Right renal pelvis (tissue), 4 donors: Measurements from ENCODE around the gene RPL37A. TPM values are rescaled to one million over a fixed set of nuclear protein-coding genes. Genes with fewer than 3 reads are reported as not detected.

Experiments
- DNase-seq, 4 donors: peaks; one replicate each; pipeline ENCODE4 v3.0.0-alpha.2; 2013; ENCODE audit warnings: low read depth in 4 of 4, low spot score in 3 of 4, missing footprints in 1 of 4
- polyA plus RNA-seq, 4 donors: library from polyadenylated mRNA; unstranded; fragments of 120-200 nt; gene quantifications; one replicate each; pipeline ENCODE4 v1.2.1, GENCODE V29; 2013; ENCODE audit not compliant: insufficient read length in 4 of 4

The RPL37A gene
- 1,000 to 10,000 TPM; 1,875 to 2,571 (median 2,124) TPM for polyA plus RNA-seq

DNA sequence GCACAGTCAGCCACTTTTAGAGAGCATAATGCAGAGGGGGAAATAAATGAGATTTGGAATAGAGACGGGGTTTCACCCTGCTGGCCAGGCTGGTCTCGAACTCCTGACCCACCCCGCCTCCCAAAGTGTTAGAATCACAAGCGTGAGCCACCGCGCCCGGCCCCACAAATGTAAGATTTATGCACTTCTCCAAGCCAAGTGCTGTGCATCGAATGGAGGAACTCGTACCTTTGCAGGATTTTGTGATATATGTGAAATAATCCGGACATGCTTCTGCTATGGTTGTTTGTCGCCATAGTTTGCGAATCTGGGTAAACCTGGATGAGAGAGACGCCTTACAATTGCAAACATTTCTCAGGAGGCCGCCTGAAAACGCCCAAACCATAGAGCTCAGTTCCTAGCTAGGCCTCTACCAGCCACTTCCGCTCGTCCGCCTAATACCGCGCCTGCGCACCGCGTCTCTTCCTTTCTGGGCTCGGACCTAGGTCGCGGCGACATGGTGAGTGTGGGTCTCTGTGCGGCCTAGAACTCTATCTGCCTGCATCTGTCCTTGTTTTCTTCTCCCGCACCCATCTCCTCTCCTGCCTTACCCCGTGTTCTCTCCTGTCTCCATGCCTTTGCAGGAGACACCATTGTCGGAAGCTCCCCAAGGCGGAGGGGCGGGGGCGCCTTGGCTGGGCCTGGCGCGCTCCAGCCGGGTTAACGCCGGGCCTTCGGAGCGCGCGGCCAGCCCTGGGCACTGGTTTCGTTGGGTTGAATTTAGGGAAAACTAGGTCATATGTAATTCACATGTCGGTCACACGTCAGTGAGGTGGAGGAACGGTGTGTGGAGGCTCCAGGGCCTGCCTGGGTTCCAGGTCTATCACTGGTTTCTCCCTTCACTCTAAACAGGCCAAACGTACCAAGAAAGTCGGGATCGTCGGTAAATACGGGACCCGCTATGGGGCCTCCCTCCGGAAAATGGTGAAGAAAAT, at the start of gene RPL37A:
TSS of gene RPL37A (plus strand) at position 466 of the 974 bp plus-strand sequence. CDS start at position 497, 31 bp downstream.
- peak; percentile 92 to 95 (median 93) for DNase-seq

GRCh38 chr2:216450346-216450745, 48.3 kb upstream of the RPL37A start:
- DNase-seq, result no peak

DNA sequence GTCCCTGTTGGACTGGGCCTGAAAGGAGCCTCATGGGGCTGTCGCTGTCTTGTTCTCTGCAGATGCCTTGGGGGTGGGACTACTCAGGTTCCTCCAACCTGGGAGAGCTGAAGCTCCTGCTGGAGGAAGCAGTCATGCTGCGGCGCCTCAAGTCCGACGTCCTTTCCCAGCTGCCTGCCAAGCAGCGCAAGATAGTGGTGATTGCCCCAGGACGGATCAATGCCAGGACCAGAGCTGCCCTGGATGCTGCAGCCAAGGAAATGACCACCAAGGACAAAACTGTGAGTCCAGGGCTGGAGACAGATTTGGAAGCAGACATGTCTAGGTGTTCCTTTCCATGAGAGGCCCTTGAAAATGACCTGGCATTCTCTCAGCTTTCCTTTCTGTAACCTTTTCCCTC, 47.9 kb upstream of the RPL37A start:
- DNase-seq, result no peak

DNA sequence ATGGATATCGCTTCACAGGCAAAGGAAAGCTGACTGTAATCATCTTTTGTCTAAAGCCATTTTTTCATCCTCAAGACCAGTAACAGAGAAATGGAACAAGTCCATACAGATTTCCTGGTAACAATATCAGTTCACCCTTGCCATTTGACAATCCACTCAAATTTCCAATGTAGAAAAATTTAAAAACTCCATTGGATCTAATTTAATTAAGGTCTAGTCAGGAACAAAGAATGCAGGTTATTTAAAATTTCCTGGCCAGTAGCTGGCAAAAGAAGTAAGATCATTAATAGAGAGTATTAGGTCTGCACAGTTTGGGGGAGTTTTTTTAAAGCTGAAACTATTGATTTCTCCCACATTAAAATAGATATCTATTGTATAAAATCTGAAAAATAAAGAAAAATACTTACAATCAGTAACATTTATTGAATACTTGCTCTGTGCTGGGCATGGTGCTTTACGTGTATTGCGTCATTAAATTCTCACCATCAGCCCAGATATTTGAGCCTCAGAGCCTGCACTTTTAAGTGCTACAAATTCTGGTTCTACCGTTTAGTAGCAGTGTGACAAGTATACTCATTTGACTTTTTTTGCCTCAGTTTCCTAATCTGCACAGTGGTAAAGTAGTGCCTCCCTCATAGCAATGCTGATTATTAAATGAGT, 44.6 kb upstream of the RPL37A start:
- no peak for DNase-seq

- no peak for DNase-seq
Measured at GRCh38 chr2:216463148-216463547, 35.5 kb upstream of the RPL37A start.

DNA sequence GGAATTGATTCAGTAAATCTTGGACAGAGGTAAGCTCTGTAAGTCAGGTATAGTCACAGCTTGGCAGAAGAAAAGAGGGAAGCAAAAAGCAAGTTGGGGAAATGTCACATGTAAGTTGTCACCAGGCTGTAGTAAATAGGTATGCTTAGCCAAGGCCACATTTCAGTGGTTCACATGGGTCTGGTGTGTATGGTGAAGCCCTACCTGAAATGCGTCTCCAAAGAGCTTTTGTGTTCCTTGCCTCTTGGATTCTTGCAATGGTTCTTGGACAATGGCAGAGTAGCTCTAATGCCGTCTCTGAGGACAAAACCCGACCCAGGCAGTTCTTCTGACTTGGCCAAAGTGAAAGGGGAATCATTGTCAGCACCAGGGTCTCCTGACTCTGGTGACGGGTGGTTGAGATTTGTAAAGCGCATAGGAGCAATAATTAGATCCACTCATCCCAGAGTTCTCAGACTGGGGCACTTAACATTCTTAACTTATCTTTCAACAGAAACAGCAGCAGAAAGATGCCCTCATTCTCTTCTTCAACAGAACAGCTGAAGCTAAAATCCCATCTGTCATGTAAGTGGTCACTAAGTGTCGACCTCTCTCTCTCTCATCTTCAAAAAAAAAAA, 34.4 kb upstream of the RPL37A start:
- DNase-seq, result no peak

DNA sequence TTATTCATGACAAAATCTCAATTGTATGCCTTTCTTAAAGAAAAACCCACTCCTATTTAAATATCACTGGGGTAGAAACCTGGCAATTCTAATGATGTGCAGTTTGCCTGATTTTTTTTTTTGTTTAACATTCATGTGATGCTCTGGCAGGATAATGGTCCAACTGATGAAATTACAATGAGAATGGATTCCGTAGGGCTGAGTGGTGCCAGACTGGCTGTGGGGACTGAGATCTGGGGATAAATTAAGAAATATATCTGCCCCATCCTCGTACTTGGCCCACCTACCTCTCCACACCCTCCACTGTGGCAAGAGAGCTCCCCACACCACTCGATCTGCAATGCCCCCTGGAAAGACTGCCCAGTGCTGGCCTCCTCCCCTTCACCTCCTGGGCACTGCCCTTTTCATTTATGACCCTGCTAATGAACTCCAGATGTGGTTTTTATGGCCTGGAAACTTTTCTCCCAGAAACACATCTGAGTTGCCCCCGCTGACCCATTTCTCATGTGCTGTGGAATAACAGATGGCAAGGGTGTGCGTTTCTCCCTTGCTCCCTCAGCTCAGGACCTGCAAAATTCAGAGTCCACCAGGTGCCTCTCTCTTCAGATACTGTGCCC, 33.0 kb upstream of the RPL37A start:
- no peak for DNase-seq

DNA sequence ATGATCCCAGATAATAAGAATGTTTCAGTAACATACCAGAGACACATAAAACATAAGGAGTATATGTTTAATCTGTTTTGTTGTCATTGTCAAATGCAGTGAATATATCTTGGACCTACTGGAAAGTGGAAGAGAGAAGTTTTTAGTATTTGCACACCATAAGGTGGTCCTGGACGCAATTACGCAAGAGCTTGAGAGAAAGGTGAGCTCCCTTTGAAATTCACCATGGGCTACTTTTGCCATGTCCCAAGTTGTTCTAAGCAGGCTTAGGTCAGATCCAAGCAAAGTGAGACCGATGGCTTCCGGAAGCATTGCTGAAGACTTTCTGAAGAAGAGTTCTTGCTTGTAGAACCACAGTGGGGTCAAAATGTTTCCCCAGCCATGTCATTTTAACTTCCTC, 30.8 kb upstream of the RPL37A start:
- DNase-seq, result no peak

DNA sequence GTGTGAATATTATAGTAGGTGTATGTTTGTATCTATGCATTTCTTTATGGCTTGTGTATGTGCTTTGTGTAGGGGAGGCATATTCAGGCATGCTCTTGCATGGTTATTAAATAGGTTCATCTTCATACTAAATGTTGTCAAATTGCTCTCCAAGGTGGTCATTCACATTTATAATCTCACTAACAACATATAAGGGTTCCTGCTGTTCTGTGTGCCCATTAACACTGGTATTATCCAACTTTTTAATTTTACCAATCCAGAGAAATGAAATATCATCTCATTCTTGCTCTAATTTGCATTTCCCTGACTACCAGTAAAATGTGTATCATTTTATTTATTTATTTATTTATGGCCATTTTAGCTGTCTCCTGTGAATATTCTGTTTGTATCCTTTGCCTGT, 29.0 kb upstream of the RPL37A start:
- no peak for DNase-seq

DNA sequence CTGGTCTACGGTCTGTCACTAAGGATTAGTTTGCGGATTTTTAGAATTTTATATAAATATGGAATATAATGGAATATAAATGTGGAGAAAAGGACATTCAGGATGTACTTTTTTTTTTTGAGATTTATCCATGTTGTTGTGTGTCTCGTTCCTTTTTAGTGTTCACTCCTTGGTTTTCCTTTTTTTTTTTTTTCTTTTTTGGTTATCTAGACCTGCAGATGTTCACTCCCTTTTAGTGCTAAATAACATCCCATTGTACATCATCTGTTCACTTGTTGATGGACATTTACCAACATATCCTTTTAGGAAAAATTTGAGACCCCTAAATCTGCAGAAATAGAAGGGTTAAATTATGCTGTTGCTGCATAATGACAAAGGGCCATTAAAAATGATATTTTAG, 25.5 kb upstream of the RPL37A start:
- no peak for DNase-seq

DNA sequence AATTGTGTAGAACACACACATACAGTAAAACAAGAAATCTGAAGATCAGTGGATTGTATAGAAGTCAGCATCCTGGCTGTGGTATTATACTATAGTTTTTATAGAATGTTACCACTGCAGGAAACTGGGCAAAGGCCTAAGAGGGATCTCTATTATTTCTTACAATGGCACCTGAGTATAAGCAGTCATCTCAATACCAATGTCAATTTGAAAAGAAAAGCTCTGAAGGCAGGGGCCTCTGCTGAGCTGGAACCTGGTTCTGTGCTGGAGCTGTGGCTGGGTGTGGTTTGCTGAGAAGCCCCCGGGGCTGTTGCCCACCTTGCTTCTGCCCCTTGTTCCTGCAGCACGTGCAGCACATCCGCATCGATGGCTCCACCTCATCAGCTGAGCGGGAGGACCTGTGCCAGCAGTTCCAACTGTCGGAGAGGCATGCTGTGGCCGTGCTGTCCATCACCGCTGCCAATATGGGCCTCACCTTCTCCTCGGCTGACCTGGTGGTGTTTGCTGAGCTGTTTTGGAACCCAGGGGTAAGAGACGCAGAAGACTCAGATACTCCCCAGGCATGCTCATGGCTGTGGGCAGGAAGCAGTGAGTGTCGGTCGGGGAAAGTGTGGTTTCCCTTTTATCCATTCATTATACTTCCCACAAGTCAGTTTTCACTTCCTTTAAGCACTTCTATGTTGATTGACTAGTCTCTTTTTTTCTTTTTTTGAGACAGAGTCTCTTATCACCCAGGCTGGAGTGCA, 23.5 kb upstream of the RPL37A start:
- DNase-seq, result no peak

DNA sequence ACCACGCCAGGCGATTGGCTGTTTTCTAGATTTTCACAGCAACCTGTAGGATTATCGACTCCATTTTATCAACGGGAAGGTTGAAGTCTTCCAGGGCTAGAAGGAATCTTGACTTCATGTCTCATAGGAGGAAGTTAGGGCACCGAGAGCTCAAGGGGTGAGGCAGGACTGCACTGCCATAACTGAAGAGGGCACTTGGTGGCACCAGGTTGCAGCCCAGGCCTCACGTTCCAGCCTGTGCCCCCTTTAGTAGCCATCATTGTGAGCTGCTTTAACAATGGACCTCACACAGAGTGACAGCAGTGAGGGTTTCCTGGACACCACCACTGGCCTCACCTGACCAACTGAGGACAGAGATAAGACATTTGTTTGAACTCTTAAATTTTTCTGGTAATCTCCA, 22.9 kb upstream of the RPL37A start:
- DNase-seq, result no peak

DNA sequence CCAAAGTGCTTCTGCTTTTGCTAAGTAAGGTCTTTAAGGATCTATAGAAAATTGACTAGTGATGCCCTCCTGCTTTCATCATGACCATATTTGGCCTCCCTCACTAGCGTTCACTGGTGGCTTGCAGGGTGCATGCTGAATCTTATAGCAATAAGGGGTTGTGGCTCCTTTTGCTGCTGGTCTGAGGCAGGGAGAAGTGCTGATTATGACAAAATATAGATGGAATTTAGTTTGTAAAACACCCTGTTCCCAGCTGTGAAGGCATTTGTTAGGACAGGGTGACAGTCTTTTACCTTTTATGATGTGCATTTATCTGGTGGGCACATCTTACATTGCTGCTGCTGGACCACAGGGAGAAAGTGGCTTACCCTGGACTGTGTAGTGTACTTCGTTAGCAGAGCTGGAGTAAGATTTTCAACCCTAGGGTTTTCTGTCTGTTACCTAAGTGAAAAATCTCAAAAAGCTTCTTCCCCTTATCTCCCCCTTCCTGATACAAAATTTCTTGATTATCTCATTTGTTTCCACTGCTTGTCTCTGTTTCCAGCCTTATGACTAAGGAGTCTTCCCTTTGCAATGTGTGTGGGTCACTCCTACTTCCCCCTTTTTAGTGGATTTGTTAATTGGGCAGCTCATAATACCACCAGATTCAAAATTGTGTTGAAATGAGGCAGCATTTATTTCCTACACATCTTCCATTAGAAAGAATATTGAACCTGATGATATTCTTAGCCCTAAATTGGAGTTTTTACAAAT, 21.2 kb upstream of the RPL37A start:
- no peak for DNase-seq

DNA sequence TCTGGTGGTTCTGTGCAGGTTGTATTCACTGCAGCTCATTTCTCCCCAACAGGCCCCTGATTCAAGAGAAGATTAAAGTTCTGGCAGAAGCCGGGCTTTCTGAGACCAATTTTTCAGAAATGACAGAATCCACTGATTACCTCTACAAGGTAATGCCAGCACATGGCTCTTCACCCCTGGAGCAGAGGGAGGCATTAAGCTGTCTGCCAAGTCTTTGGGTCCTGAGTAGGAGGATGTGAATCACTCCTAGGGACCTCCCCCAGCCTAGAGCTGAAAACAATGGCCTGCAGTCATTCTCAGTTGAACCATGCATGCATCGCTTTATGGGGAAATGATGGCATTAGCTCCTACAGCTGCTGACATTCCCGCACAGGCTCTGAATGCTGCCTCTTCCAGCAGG, 20.5 kb upstream of the RPL37A start:
- no peak for DNase-seq

DNA sequence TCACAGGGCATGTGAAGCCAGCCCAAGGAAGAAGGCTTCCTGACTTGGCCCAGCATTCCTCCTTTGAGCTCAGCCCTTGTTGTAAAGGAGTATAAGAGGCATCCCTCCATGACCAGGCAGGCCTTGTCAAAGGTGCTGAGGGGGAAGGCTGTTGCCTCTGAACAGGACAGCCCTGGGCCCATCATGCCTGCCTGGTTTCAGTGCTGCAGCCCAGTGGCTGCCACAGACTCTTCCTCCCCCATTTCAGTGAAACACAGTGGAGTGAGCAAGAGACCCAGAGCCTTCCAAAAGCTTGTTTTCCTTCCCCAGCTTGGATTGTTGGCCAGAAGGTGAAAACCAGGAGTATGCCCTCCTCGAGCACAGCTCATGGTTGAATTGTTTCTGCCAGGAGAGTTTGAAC, 19.9 kb upstream of the RPL37A start:
- no peak for DNase-seq

- DNase-seq, result no peak
Measured at GRCh38 chr2:216480221-216480620, 18.4 kb upstream of the RPL37A start.

- DNase-seq, result no peak
Measured at GRCh38 chr2:216482640-216483039, 16.0 kb upstream of the RPL37A start.

GRCh38 chr2:216485237-216485636, 13.4 kb upstream of the RPL37A start:
- no peak for DNase-seq

DNA sequence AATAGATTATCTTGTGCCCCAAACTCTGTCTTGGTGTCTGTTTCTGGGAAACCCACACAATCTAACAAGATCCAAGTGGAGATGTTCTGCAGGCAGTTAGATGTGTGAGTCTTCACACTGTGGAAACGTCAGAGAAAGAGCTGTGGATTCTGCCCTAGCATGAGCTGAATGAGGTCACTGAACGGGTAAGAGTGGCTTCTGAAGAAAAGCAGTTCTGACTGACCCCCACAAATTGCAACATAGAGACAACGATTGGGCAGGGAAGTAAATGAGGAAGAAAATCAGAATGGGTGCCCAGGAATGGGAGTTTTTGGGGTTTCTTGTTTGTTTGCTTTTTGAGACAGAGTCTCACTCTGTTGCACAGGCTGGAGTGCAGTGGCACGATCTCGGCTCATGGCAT, 12.9 kb upstream of the RPL37A start:
- no peak for DNase-seq

DNA sequence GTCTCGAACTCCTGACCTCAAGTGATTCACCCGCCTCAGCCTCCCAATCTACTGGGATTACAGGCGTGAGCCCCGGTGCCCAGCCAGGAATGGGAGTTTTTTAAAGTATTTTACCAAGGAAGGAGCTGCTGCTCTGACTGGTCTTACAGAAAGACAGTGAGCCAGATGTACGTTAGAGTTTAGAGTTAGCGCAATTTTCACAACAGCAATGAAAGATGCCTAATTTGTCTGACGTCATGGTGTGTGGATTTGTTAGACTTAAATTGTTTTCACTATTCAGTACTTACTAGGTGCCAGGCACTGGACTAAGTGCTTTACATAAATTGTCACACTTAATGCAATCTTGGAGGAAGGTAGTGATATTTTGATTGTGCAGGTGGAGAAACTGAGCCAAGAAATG, 12.4 kb upstream of the RPL37A start:
- no peak for DNase-seq
